Neuron (in vitro differentiated cells): ENCODE results near the gene RCBTB1.

ENCODE experiments used
- H2AFZ ChIP-seq: one replicate; pipeline ENCODE4 v1.6.1; 2013; ENCODE audit warnings: low read depth, mild to moderate bottlenecking, inconsistent platforms, low read length, moderate library complexity
- H3K27me3 ChIP-seq: one replicate; pipeline ENCODE4 v1.6.1; 2013; ENCODE audit warnings: low read length; ENCODE audit not compliant: insufficient read depth
- H3K36me3 ChIP-seq: one replicate; pipeline ENCODE4 v1.6.1; 2013; ENCODE audit warnings: low read length; ENCODE audit not compliant: insufficient read depth
- H3K4me1 ChIP-seq: one replicate; pipeline ENCODE4 v1.6.1; 2013; ENCODE audit warnings: low read length; ENCODE audit not compliant: insufficient read depth
- H3K4me3 ChIP-seq: 2 replicates; pipeline ENCODE4 v1.5.1; 2013; ENCODE audit warnings: mild to moderate bottlenecking, low read length, moderate library complexity
- H3K9me3 ChIP-seq: one replicate; pipeline ENCODE4 v1.6.1; 2013; ENCODE audit warnings: low read length

RCBTB1 gene

DNA sequence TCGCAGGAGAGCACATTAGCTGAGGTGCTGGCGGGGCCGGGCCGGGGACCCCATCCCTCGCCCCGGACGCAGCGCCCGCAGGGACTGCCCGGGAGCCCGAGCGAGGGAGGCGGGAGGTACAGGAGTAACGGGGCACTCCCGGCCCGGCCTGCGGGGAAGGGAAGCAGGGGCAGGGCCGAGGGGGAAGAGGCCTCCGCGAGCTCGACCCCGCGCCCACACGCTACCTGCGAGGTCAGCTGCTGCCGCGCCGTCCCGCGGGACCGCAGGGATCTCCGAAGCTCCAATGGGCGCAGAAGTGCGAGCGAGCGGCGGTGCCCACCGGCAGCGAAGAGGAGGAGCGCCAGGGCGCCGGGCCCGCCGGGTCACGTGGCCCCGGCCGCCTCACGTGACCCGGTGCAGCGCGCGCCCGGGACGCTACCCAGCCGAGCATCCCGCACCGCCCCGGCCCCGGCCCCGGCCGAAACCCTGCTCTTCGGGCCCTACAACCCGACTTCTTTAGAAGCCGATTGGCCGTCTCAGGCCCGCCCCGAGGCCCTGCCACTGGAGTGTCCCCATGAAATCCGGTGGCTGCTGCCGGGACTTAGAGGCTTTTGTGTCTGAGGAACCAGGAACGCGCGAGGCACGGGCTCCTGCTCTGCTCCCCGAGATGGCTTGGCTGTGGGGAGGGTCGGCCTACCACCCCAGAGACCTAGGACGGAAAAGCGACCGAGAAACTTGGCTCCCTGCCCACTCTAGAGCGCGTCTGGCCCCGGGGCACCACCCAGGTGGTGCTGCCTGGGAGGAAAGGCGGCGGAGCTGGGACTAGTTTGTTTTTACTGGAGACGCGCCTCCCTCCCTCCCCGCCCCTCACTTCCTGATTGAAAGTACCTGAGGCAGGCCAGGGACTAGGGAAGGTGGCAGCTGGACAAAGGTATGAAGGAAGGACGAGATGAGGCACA is at the start of gene RCBTB1:
Gene RCBTB1, minus strand, starts transcription at position 339 of the 938 bp plus-strand sequence. CDS start 18,279 bp downstream, outside the sequence.
- peak within 1 kb of the TSS; percentile 91 for H2AFZ ChIP-seq
- H3K4me3 ChIP-seq = peak within 1 kb of the TSS; percentile 73
- no peaks in the 10 kb centered on the region for H3K9me3 ChIP-seq
- H3K27me3 ChIP-seq = no peaks in the 10 kb centered on the region
- peaks cover 18% of the 10 kb centered on the region for H3K4me1 ChIP-seq
- H3K36me3 ChIP-seq = no peaks in the 10 kb centered on the region

DNA sequence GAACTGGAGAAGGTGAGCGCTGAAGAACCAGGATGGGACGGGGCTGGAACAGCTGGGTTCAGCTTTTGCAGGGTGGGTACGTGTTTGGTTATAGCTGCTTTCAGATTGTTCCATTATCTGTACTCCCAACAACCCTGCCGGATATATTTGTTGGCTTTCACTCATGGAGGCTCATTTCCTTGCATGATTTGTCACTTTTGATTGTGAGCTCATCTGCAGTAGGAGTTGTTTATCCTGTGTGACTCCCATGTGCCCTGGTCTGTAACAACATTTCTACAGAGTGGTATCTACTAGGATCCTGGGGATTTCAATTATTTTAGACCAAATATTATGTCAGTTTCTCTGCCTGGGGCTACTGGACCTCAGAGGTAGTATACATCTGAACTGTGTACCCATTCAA is 48.4 kb upstream of the RCBTB1 start:
- H3K9me3 ChIP-seq = no peaks in the 10 kb centered on the region
- H3K4me1 ChIP-seq = no peaks in the 10 kb centered on the region

DNA sequence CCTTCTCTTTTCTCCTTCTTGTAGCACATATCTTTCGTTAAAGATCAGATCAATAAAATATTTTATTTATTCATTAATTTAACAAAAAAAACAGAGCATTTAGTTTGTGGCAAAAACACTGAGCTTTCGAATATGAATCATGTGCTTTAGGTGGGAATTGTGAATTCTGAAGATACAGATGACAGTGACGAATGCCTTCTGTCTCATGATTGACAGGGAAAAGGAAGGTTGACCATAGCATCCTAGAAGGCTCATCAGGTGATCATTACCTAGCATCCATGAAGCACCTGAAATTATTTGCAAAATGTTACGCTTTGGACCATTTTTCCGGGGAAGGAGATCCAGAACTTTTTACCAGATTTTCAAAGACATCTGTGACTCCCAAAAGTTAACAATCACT is 46.8 kb upstream of the RCBTB1 start:
- Histone ChIP-seq H3K36me3 (no peaks in the 10 kb centered on the region), H2AFZ (no peak overlapping the region), H3K4me3 (no peak overlapping the region), H3K27me3 (no peaks in the 10 kb centered on the region), H3K4me1 (no peaks in the 10 kb centered on the region), H3K9me3 (no peaks in the 10 kb centered on the region)

More for the DNA sequence above, 48.4 kb upstream of the RCBTB1 start:
- H3K4me3 ChIP-seq = no peak overlapping the region
- H3K36me3 ChIP-seq = no peaks in the 10 kb centered on the region
- H3K27me3 ChIP-seq = no peaks in the 10 kb centered on the region
- H2AFZ ChIP-seq = no peak overlapping the region

DNA sequence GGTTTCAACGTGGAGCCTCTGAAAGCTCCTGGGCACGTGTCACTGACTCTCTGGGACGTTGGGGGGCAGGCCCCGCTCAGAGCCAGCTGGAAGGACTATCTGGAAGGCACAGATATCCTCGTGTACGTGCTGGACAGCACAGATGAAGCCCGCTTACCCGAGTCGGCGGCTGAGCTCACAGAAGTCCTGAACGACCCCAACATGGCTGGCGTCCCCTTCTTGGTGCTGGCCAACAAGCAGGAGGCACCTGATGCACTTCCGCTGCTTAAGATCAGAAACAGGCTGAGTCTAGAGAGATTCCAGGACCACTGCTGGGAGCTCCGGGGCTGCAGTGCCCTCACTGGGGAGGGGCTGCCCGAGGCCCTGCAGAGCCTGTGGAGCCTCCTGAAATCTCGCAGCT is 45.2 kb upstream of the RCBTB1 start:
- H3K4me1 ChIP-seq = no peaks in the 10 kb centered on the region

GRCh38 chr13:49629947-49630346 is 44.6 kb upstream of the RCBTB1 start:
- Histone ChIP-seq H2AFZ (no peak overlapping the region), H3K27me3 (no peaks in the 10 kb centered on the region), H3K36me3 (no peaks in the 10 kb centered on the region), H3K9me3 (no peaks in the 10 kb centered on the region), H3K4me3 (no peak overlapping the region), H3K4me1 (peaks cover 4% of the 10 kb centered on the region)

More for the DNA sequence above, 45.2 kb upstream of the RCBTB1 start:
- Histone ChIP-seq H2AFZ (no peak overlapping the region), H3K4me3 (no peak overlapping the region), H3K36me3 (no peaks in the 10 kb centered on the region), H3K9me3 (no peaks in the 10 kb centered on the region), H3K27me3 (no peaks in the 10 kb centered on the region)

DNA sequence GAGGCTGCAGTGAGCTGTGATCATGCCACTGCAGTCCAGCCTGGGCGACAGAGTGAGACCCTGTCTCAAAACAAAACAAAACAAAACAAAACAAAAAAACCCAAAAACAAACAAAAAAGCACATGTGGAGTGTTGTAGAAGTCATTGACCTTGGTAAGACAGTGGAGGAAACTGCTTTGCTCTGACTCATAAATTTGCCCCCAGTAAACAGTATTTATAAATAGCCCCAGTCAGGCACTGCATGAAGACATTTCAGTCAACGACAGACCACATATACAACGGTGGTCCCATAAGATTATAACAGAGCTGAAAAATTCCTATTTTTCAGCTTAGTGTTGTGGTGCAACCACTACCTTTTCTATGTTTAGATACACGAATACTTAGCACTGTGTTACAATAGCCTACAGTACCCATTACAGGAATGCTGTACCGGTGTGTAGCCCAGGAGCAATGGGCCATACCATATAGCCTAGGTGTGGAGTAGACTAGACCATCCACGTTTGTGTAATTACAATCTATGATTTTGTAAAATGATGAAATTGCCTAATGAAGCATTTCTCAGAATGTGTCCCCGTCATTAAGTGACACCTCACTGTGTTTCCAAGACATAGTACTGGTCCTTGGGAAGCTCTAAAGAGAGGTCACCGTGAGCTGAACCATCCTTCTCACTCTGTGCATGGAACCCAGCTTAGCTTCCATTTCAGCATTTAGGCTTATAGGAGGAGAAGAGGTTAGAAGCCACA is 44.0 kb upstream of the RCBTB1 start:
- H3K4me1 ChIP-seq = peaks cover 4% of the 10 kb centered on the region
- no peaks in the 10 kb centered on the region for H3K27me3 ChIP-seq
- no peaks in the 10 kb centered on the region for H3K36me3 ChIP-seq
- H2AFZ ChIP-seq = no peak overlapping the region
- no peaks in the 10 kb centered on the region for H3K9me3 ChIP-seq
- H3K4me3 ChIP-seq = no peak overlapping the region

GRCh38 chr13:49627831-49628652 is 42.7 kb upstream of the RCBTB1 start, which contains the start of gene ARL11:
Gene ARL11 (plus strand): TSS chr13:49628507. CDS start chr13:49630448, 1,941 bp downstream.
- no peaks in the 10 kb centered on the region for H3K9me3 ChIP-seq
- no peaks in the 10 kb centered on the region for H3K27me3 ChIP-seq
- no peaks in the 10 kb centered on the region for H3K36me3 ChIP-seq
- no peak within 1 kb of the TSS for H3K4me3 ChIP-seq
- H2AFZ ChIP-seq = no peak within 1 kb of the TSS
- peaks cover 4% of the 10 kb centered on the region for H3K4me1 ChIP-seq

GRCh38 chr13:49625392-49626079 is 40.2 kb upstream of the RCBTB1 start:
- no peaks in the 10 kb centered on the region for H3K36me3 ChIP-seq

DNA sequence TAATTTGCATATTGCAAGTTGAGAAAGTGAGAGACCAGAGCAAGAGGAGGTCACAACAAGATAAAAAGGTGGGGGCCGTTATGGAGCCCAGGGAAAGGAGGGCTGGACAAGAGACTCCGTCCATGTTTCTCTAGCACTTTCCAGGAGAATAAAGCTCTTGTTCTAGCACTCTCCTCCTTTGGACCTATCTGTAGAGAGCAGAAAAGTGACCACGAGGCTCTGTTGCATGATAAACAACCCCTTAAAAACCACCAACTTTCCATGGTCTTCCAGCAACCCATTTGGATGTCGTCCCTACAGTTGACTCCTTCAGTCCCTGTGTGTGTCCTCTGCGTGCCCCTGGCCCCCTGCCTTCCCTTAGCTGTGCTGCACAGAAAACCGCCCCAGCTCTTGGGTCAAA is 38.9 kb upstream of the RCBTB1 start:
- Histone ChIP-seq H3K36me3 (no peaks in the 10 kb centered on the region), H3K4me3 (no peak overlapping the region), H3K27me3 (no peaks in the 10 kb centered on the region), H3K9me3 (no peaks in the 10 kb centered on the region), H2AFZ (no peak overlapping the region), H3K4me1 (peaks cover 4% of the 10 kb centered on the region)

More at GRCh38 chr13:49625392-49626079, 40.2 kb upstream of the RCBTB1 start:
- H3K4me1 ChIP-seq = peaks cover 4% of the 10 kb centered on the region
- no peak overlapping the region for H3K4me3 ChIP-seq
- no peaks in the 10 kb centered on the region for H3K27me3 ChIP-seq
- H2AFZ ChIP-seq = no peak overlapping the region
- no peaks in the 10 kb centered on the region for H3K9me3 ChIP-seq

- no peak overlapping the region for H3K4me3 ChIP-seq
- H3K9me3 ChIP-seq = no peaks in the 10 kb centered on the region
- no peak overlapping the region for H2AFZ ChIP-seq
- peaks cover 9% of the 10 kb centered on the region for H3K4me1 ChIP-seq
- H3K36me3 ChIP-seq = no peaks in the 10 kb centered on the region
- H3K27me3 ChIP-seq = no peaks in the 10 kb centered on the region
Measured at GRCh38 chr13:49622174-49622946, 37.0 kb upstream of the RCBTB1 start.

DNA sequence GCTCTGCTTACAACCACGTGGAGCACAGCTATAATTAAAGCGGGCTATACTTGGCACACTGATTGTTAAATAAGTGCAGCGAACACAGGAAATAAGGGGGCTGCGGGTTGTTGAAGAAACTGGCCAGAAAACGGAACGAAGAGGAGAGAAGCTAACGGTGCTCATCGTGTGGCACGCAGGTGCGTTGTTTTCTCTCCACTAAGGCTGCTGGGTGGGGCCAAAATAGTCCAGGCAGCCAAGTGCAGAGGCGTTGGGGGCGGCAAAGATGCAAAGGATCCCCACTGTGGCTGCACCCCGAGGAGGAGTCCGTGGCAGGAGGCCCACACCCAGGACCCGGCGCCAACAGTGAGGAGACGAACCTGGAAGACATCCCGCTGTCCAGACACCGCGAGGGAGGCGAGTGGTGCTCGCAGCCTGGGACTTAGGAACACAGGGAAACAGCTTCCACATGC is 34.8 kb upstream of the RCBTB1 start:
- Histone ChIP-seq H3K9me3 (no peaks in the 10 kb centered on the region), H3K27me3 (no peaks in the 10 kb centered on the region), H3K4me3 (no peak overlapping the region), H2AFZ (no peak overlapping the region), H3K4me1 (peaks cover 14% of the 10 kb centered on the region), H3K36me3 (no peaks in the 10 kb centered on the region)
